Measurements from ENCODE around the gene SLC39A11. TPM values are rescaled to one million over a fixed set of nuclear protein-coding genes. Genes with fewer than 3 reads are reported as not detected.

Gene SLC39A11
- total and polyA plus RNA-seq, 2 of the 13 experiments (the other 11 are each of a cell fraction or from before 2014, with no cell fraction given): 17.2 to 31.5 TPM

GRCh38 chr17:72812823-72813222 is 279.7 kb downstream of the SLC39A11 start (continued):
- TF ChIP-seq ZNF136 (CRISPR knock-in tag; IDR thresholded peaks at IDR 0.05; ENCODE audit: low read depth): no peak
- no peak for TF ChIP-seq ARNT (IDR thresholded peaks at IDR 0.05)
- no peak for TF ChIP-seq ZNF282 (IDR thresholded peaks at IDR 0.05; ENCODE audit: partially characterized antibody)
- no peak for TF ChIP-seq U2AF1 (optimal IDR thresholded peaks at IDR 0.05; ENCODE audit: low read depth, low read length)
- no peak for TF ChIP-seq MAFF (IDR thresholded peaks at IDR 0.05; ENCODE audit: low read depth, low read length)
- TF ChIP-seq, protein P1, sequence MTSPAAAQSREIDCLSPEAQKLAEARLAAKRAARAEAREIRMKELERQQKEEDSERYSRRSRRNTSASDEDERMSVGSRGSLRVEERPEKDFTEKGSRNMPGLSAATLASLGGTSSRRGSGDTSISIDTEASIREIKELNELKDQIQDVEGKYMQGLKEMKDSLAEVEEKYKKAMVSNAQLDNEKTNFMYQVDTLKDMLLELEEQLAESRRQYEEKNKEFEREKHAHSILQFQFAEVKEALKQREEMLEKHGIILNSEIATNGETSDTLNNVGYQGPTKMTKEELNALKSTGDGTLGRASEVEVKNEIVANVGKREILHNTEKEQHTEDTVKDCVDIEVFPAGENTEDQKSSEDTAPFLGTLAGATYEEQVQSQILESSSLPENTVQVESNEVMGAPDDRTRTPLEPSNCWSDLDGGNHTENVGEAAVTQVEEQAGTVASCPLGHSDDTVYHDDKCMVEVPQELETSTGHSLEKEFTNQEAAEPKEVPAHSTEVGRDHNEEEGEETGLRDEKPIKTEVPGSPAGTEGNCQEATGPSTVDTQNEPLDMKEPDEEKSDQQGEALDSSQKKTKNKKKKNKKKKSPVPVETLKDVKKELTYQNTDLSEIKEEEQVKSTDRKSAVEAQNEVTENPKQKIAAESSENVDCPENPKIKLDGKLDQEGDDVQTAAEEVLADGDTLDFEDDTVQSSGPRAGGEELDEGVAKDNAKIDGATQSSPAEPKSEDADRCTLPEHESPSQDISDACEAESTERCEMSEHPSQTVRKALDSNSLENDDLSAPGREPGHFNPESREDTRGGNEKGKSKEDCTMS (CRISPR knock-in tag; conservative IDR thresholded peaks at IDR 0.05): no peak

- BruUV-seq (replicated peaks): no TSS peak
- ChIA-PET CTCF (ENCODE audit: low intra/inter-chr PET ratio, low total read pairs) (no interaction called here), POLR2A (no interaction called here)
- no peak for DNase-seq (ENCODE audit: low spot score)
- in situ Hi-C loops (cut with HindIII; ENCODE audit: extremely low pct_ligation_motif_present, low pct_unique_long_range_greater_than_20kb): no loop called here
- Histone ChIP-seq H3K9ac (ENCODE audit: insufficient read depth, low read depth, low read length) (no peak overlapping the region), H3K79me2 (ENCODE audit: insufficient read depth, low read length) (no peaks in the 10 kb centered on the region), H3K27me3 (ENCODE audit: control insufficient read depth in 1 of 2, insufficient read depth in 2 of 2, low read length in 2 of 2) (no peaks in the 10 kb centered on the region), H3K9me3 (ENCODE audit: low read length) (no peaks in the 10 kb centered on the region), H2AFZ (ENCODE audit: low read length) (no peak overlapping the region), H3K4me1 (ENCODE audit: insufficient read depth, low read length) (no peaks in the 10 kb centered on the region), H4K20me1 (ENCODE audit: insufficient read depth, low read length) (no peaks in the 10 kb centered on the region), H3K4me3 (replicated peaks in 1 of 3; ENCODE audit: insufficient read depth in 1 of 3, low read depth in 2 of 3, low read length in 3 of 3) (no peak overlapping the region), H3K4me2 (ENCODE audit: low read depth, low read length) (no peak overlapping the region), H3K36me3 (replicated peaks in 1 of 2; ENCODE audit: control insufficient read depth in 1 of 2, insufficient read depth in 2 of 2, low read length in 2 of 2) (peaks cover 0 to 3% of the 10 kb centered on the region in 2 experiments; a peak in 1 of 5 replicates), H3K27ac (ENCODE audit: extremely low read length, insufficient read depth, low read length) (no peak overlapping the region)
- FAIRE-seq: peak; percentile 30
- intact Hi-C loops (cut with micrococcal nuclease; ENCODE audit: unreplicated experiment): no loop called here
- WGBS (ENCODE audit: low lambda C conversion rate): 95% methylated on average over 3 of the region's 3 CpGs
- no peak for ATAC-seq
- TF ChIP-seq PCBP2 (optimal IDR thresholded peaks at IDR 0.05; ENCODE audit: low read depth, low read length, poor library complexity, severe bottlenecking): no peak
- TF ChIP-seq ZNF598 (CRISPR knock-in tag; IDR thresholded peaks at IDR 0.05; ENCODE audit: borderline replicate concordance): no peak
- TF ChIP-seq ZFX (CRISPR knock-in tag; IDR thresholded peaks at IDR 0.05; ENCODE audit: low read depth): no peak
- TF ChIP-seq ZBTB38 (CRISPR knock-in tag; IDR thresholded peaks at IDR 0.05): no peak
- TF ChIP-seq ZFP36L1 (CRISPR knock-in tag; IDR thresholded peaks at IDR 0.05): no peak
- no peak for TF ChIP-seq ZNF652 (CRISPR knock-in tag; IDR thresholded peaks at IDR 0.05; ENCODE audit: borderline replicate concordance, low read depth)
- no peak for TF ChIP-seq THYN1 (CRISPR knock-in tag; IDR thresholded peaks at IDR 0.05; ENCODE audit: borderline replicate concordance, low read depth)
Observed at GRCh38 chr17:72811976-72812687, 280.4 kb downstream of the SLC39A11 start.

All from HepG2 (cell line).